Gastrocnemius medialis (tissue), 4 donors: Measurements from ENCODE around the gene FGR. TPM values are rescaled to one million over a fixed set of nuclear protein-coding genes. Genes with fewer than 3 reads are reported as not detected.

Source experiments
- ATAC-seq, 2 donors: fragments of 150-250 bp; one replicate each; pipeline ENCODE4 v1.9.1; 2016
- DNase-seq, 2 donors: peaks; one replicate each; pipeline ENCODE4 v3.0.0-alpha.2; 2019
- H3K27ac ChIP-seq, 4 donors: fragments of 200-600 bp; sonication (generic); 1 replicate in 1 of 4; 2 replicates in 3 of 4; pipeline ENCODE4 v1.5.1; 2016 to 2018; ENCODE audit warnings: mild to moderate bottlenecking in 2 of 4, moderate library complexity in 1 of 4
- H3K27me3 ChIP-seq, 3 donors: fragments of 200-600 bp; sonication (generic) in 2 of 3; 1 replicate in 1 of 3; 2 replicates in 2 of 3; pipeline versions ENCODE4 v1.5.1 to v1.6.0; 2016 to 2019; ENCODE audit warnings: mild to moderate bottlenecking in 1 of 3, moderate library complexity in 1 of 3
- H3K36me3 ChIP-seq, 2 donors: fragments of 200-600 bp; sonication (generic) in 1 of 2; one replicate each; pipeline ENCODE4 v1.5.1; 2017 to 2018
- H3K4me1 ChIP-seq, 2 donors: fragments of 200-600 bp; sonication (generic) in 1 of 2; one replicate each; pipeline ENCODE4 v1.5.1; 2016 to 2017; ENCODE audit warnings: mild to moderate bottlenecking in 2 of 2
- H3K4me3 ChIP-seq, 4 donors: fragments of 200-600 bp; sonication (generic) in 3 of 4; 1 replicate in 1 of 4; 2 replicates in 3 of 4; pipeline ENCODE4 v1.5.1; 2016 to 2019; ENCODE audit warnings: mild to moderate bottlenecking in 2 of 4
- H3K9me3 ChIP-seq, 3 donors: fragments of 200-600 bp; sonication (generic) in 2 of 3; 1 replicate in 1 of 3; 2 replicates in 2 of 3; pipeline ENCODE4 v1.5.1; 2016 to 2019
- POLR2A ChIP-seq, 2 donors: fragments of 450-650 bp; IDR thresholded peaks; one replicate each; pipeline ENCODE4 v1.6.1; 2017; ENCODE audit warnings: antibody characterized with exemption in 2 of 2, mild to moderate bottlenecking in 2 of 2, moderate library complexity in 2 of 2
- in situ Hi-C, 4 donors: fragments of 200-750 bp; cut with MboI; loops; one replicate each; pipeline versions ENCODE4 v1.15.0 to v1.8.0; 2017; ENCODE audit warnings: low sequenced_read_pairs in 4 of 4
- intact Hi-C: fragments of 100-400 bp; cut with DNase I; formaldehyde crosslinking; loops from one replicate; pipeline ENCODE4 v1.15.1; 2023; ENCODE audit warnings: low total_unique reads
- total RNA-seq, 4 donors: library from RNA; depleted of rRNA; stranded (reverse); fragments of >200 nt; gene quantifications; one replicate each; pipeline versions ENCODE4 v1.1.0 to v1.2.3, GENCODE V29; 2016
- TF ChIP-seq, protein P1 (sequence below), 5 experiments: fragments of 450-650 bp in 3 of 5; fragments of 200-600 bp in 2 of 5; sonication (generic) in 2 of 5; IDR thresholded peaks in 4 of 5; conservative IDR thresholded peaks in 1 of 5; 1 replicate in 4 of 5; 2 replicates in 1 of 5; pipeline ENCODE4 v1.5.1; 2016 to 2019; ENCODE audit warnings: antibody characterized with exemption in 5 of 5, mild to moderate bottlenecking in 3 of 5, moderate library complexity in 3 of 5

FGR gene
- total RNA-seq, 4 donors from 2014 or later = 1.3 to 5.8 (median 4.7) TPM

DNA sequence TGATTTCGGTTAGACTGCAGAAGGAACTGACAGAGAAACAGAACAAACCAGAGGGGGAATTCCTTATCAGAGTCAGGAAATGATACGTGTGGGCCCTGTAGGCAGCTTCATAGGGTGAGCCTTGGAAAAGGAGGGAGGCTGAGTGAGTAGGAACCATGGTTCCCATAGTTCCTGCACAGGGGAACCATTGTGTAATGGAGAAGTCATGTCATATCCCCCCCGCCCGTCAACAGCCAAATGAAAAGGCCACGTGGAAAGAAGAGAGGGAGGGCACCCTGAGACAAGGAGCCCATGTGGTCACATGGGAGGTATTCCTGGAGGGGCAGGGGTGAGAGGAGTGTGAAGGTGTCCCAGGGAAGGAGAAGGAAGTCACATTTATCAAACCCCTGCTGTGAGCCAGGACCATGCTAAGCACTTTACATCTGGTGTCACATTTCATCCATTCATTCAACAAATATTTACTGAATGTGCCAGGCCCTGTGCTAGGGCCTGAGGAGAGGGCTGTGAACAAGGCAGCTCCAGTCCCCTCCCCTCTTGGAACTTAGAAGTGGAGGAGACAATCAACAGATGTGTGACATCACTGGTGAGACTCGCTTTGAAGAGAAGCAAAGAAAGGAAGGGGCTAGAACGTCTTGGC is 15.7 kb upstream of the FGR start:
- Histone ChIP-seq H3K36me3 (no peaks in the 10 kb centered on the region), H3K27me3 (no peaks in the 10 kb centered on the region), H3K4me3 (no peak overlapping the region), H3K4me1 (peaks cover 25 to 31% of the 10 kb centered on the region in 2 donors), H3K9me3 (no peaks in the 10 kb centered on the region), H3K27ac (peak overlapping the region in 3 of 4 donors; percentile 24 to 57 (median 48))
- TF ChIP-seq, protein P1, sequence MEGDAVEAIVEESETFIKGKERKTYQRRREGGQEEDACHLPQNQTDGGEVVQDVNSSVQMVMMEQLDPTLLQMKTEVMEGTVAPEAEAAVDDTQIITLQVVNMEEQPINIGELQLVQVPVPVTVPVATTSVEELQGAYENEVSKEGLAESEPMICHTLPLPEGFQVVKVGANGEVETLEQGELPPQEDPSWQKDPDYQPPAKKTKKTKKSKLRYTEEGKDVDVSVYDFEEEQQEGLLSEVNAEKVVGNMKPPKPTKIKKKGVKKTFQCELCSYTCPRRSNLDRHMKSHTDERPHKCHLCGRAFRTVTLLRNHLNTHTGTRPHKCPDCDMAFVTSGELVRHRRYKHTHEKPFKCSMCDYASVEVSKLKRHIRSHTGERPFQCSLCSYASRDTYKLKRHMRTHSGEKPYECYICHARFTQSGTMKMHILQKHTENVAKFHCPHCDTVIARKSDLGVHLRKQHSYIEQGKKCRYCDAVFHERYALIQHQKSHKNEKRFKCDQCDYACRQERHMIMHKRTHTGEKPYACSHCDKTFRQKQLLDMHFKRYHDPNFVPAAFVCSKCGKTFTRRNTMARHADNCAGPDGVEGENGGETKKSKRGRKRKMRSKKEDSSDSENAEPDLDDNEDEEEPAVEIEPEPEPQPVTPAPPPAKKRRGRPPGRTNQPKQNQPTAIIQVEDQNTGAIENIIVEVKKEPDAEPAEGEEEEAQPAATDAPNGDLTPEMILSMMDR (IDR thresholded peaks at IDR 0.05 in 4 of 5, conservative IDR thresholded peaks at IDR 0.05 in 1 of 5) = no peak
- TF ChIP-seq POLR2A (IDR thresholded peaks at IDR 0.05) = no peak
- ATAC-seq = peak in 1 of 2 donors; percentile 25
- DNase-seq = no peak
- in situ Hi-C loops (no loop called here), intact Hi-C loops (no loop called here)

DNA sequence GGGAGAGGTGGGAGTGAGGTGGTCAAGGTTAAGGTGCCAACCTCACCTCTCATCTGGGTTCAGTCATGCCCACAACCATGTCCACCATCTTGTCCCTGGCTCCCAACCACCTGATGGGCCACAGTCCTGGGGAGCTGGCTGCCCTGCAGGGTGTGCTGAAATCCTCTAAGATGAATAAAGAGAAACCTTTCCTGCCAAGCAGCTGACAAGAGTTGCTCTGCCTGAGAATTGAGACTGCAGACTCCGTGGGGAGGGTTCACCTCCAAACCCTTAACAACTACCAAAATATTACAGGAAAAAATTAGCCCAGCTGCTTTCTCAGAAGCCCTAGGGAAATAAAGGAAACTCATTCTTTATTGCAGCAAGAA is 15.2 kb upstream of the FGR start:
- H3K27me3 ChIP-seq = no peaks in the 10 kb centered on the region
- H3K36me3 ChIP-seq = no peaks in the 10 kb centered on the region
- intact Hi-C loops (no loop called here), in situ Hi-C loops (no loop called here)
- H3K27ac ChIP-seq = peak overlapping the region in 3 of 4 donors; percentile 24 to 57 (median 48)
- no peak overlapping the region for H3K4me3 ChIP-seq
- DNase-seq = no peak
- peak; percentile 29 to 60 for ATAC-seq
- no peak for TF ChIP-seq POLR2A (IDR thresholded peaks at IDR 0.05)
- TF ChIP-seq, protein P1 (IDR thresholded peaks at IDR 0.05 in 4 of 5, conservative IDR thresholded peaks at IDR 0.05 in 1 of 5) = no peak
- peaks cover 25 to 26% of the 10 kb centered on the region in 2 donors for H3K4me1 ChIP-seq
- H3K9me3 ChIP-seq = no peaks in the 10 kb centered on the region

DNA sequence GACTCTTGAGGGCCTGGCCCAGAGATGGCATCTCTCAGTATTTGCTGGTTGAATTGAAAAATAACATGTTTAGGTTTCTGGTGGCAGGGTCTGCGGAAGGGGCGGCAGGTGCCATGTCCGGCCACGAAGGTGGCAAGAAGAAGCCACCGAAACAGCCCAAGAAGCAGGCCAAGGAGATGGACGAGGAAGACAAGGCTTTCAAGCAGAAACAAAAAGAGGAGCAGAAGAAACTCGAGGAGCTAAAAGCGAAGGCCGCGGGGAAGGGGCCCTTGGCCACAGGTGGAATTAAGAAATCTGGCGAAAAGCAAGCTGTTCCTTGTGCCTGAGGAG is 14.3 kb upstream of the FGR start:
- Histone ChIP-seq H3K27ac (no peak overlapping the region), H3K4me1 (peaks cover 24 to 25% of the 10 kb centered on the region in 2 donors), H3K36me3 (no peaks in the 10 kb centered on the region), H3K27me3 (no peaks in the 10 kb centered on the region), H3K9me3 (no peaks in the 10 kb centered on the region), H3K4me3 (no peak overlapping the region)
- intact Hi-C loops (no loop called here), in situ Hi-C loops (no loop called here)
- DNase-seq (no peak), ATAC-seq (no peak)
- TF ChIP-seq POLR2A (IDR thresholded peaks at IDR 0.05) = no peak
- TF ChIP-seq, protein P1 (IDR thresholded peaks at IDR 0.05 in 4 of 5, conservative IDR thresholded peaks at IDR 0.05 in 1 of 5) = no peak

DNA sequence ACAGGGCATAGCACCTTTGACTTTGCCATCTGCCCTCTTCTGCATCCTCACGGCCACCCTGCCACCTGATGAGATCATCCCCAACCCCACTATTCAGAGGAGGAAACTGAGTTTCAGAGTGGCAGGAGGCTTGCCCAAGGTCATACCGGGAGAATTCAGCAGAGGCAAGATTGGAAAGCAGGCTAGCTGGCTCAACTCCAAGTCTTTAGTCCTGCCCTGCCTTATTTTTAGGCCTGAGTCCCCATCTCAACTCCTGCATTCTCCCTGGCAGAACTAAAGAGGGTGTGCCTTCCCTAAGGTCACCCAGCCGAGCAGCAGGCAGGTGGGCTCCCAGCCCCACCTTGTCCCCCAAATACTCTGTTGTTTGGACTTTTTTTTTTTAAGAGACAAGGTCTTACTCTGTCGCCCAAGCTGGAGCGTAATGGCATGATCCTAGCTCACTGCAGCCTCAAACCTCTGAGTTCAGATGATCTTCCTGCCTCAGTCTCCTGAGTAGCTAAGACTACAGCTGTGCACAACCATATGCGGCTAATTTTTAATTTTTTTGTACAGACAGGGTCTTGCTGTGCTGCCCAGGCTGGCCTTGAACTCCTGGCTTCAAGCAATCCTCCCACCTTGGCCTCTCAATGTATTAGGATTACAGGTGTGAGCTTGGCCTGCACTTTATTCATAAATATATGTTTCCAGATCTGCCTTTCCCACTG is 13.8 kb upstream of the FGR start:
- Histone ChIP-seq H3K4me1 (peaks cover 24 to 25% of the 10 kb centered on the region in 2 donors), H3K9me3 (no peaks in the 10 kb centered on the region), H3K27ac (no peak overlapping the region), H3K27me3 (no peaks in the 10 kb centered on the region), H3K4me3 (no peak overlapping the region), H3K36me3 (no peaks in the 10 kb centered on the region)
- TF ChIP-seq POLR2A (IDR thresholded peaks at IDR 0.05) = no peak
- TF ChIP-seq, protein P1 (IDR thresholded peaks at IDR 0.05 in 4 of 5, conservative IDR thresholded peaks at IDR 0.05 in 1 of 5) = no peak
- intact Hi-C loops (no loop called here), in situ Hi-C loops (no loop called here)
- no peak for DNase-seq
- peak; percentile 54 to 69 for ATAC-seq
